Caco-2 (cell line): ENCODE data around the gene CSF3. TPM values are rescaled to one million over a fixed set of nuclear protein-coding genes. Genes with fewer than 3 reads are reported as not detected.

Experiments
- BruUV-seq: library from RNA; stranded (reverse); fragments of 400-500 nt; replicated peaks from 2 replicates; lab custom pipeline; 2021; lab: Mats Ljungman, UMichigan
- CTCF ChIA-PET: fragments of 300-600 bp; sonication (Branson Sonifier 250); formaldehyde crosslinking; loops from one replicate; lab custom pipeline; 2022; ENCODE audit warnings: antibody characterized with exemption; lab: Charles Lee
- POLR2A ChIA-PET: fragments of 300-600 bp; sonication (Branson Sonifier 250); formaldehyde crosslinking; loops from one replicate; lab custom pipeline; 2022; ENCODE audit warnings: antibody characterized with exemption; lab: Charles Lee
- DNase-seq, 2 experiments: peaks; one replicate each; pipeline versions ENCODE4 v3.0.0 to v3.0.0-alpha.2; 2020 to 2022
- H3K27me3 ChIP-seq: replicated peaks from 2 replicates; pipeline ENCODE4 v1.6.0; 2011; ENCODE audit warnings: low read length; ENCODE audit not compliant: control insufficient read depth, insufficient read depth
- H3K36me3 ChIP-seq: 2 replicates; pipeline ENCODE4 v1.5.1; 2011; ENCODE audit warnings: low read length; ENCODE audit not compliant: control insufficient read depth, insufficient read depth
- H3K4me1 ChIP-seq: fragments of 250-450 bp; sonication (Bioruptor Pico); 2 replicates; pipeline ENCODE4 v1.5.1; 2020; ENCODE audit warnings: mild to moderate bottlenecking
- H3K4me3 ChIP-seq: 2 replicates; pipeline ENCODE4 v1.5.1; 2011; ENCODE audit warnings: low read depth, mild to moderate bottlenecking, control low read depth, low read length
- H3K9me3 ChIP-seq: fragments of 250-450 bp; sonication (Bioruptor Pico); 2 replicates; pipeline ENCODE4 v1.5.1; 2020; ENCODE audit warnings: mild to moderate bottlenecking, moderate library complexity
- H3K27ac Mint-ChIP-seq: one replicate; pipeline ENCODE4 v1.8.0; 2022; ENCODE audit warnings: mixed read lengths; ENCODE audit not compliant: unreplicated experiment
- H3K27me3 Mint-ChIP-seq: one replicate; pipeline ENCODE4 v1.8.0; 2022; ENCODE audit warnings: mixed read lengths; ENCODE audit not compliant: insufficient read depth, unreplicated experiment
- H3K36me3 Mint-ChIP-seq: one replicate; pipeline ENCODE4 v1.8.0; 2022; ENCODE audit warnings: mild to moderate bottlenecking, mixed read lengths; ENCODE audit not compliant: insufficient read depth, unreplicated experiment
- H3K4me1 Mint-ChIP-seq: one replicate; pipeline ENCODE4 v1.8.0; 2022; ENCODE audit warnings: low read depth, mixed read lengths; ENCODE audit not compliant: unreplicated experiment
- H3K4me3 Mint-ChIP-seq: one replicate; pipeline ENCODE4 v1.8.0; 2022; ENCODE audit warnings: mild to moderate bottlenecking, moderate library complexity, mixed read lengths; ENCODE audit not compliant: unreplicated experiment
- H3K9me3 Mint-ChIP-seq: one replicate; pipeline ENCODE4 v1.8.0; 2022; ENCODE audit warnings: mixed read lengths; ENCODE audit not compliant: unreplicated experiment
- intact Hi-C: fragments of 100-400 bp; cut with micrococcal nuclease; formaldehyde crosslinking; loops from one replicate; pipeline ENCODE4 v1.10.0; 2022; ENCODE audit not compliant: unreplicated experiment
- total RNA-seq: library from RNA; stranded (reverse); gene quantifications from 2 replicates; pipeline ENCODE4 v1.2.3, GENCODE V29; 2022
- TF ChIP-seq, protein P1 (sequence below), 2 experiments: fragments of 200-600 bp in 1 of 2; IDR thresholded peaks; 1 replicate in 1 of 2; 2 replicates in 1 of 2; pipeline versions ENCODE4 v1.5.1 to v1.8.0; 2011 to 2022; ENCODE audit warnings: antibody characterized with exemption in 1 of 2, control low read depth in 1 of 2, inconsistent platforms in 1 of 2, low read depth in 1 of 2, low read length in 1 of 2, mild to moderate bottlenecking in 1 of 2, moderate library complexity in 1 of 2; ENCODE audit not compliant: insufficient read depth in 1 of 2, severe bottlenecking in 1 of 2, unreplicated experiment in 1 of 2

The CSF3 gene
- total RNA-seq, 1 experiment from 2014 or later = not detected

- CTCF ChIA-PET = interaction anchor here (0.6 to 2.1 kb wide), 4 partner anchors 10 to 208 kb away, joined by 3 to 12 read pairs (median 4); partner anchors contain the start of gene MED24
- H3K4me3 ChIP-seq = no peak overlapping the region
- no peaks in the 10 kb centered on the region for H3K4me1 ChIP-seq
- POLR2A ChIA-PET = no interaction called here
- H3K36me3 ChIP-seq = peaks cover 6% of the 10 kb centered on the region
- intact Hi-C loops = loop anchor here (2.0 kb wide), 1 partner anchor 61 kb away; no protein-coding TSS in a partner anchor
- H3K27ac Mint-ChIP-seq = no peak overlapping the region
- H3K27me3 ChIP-seq = no peaks in the 10 kb centered on the region
- no peak overlapping the region for H3K4me3 Mint-ChIP-seq
- no peaks in the 10 kb centered on the region for H3K9me3 Mint-ChIP-seq
- BruUV-seq = no TSS peak
- DNase-seq = no peak
- TF ChIP-seq, protein P1, sequence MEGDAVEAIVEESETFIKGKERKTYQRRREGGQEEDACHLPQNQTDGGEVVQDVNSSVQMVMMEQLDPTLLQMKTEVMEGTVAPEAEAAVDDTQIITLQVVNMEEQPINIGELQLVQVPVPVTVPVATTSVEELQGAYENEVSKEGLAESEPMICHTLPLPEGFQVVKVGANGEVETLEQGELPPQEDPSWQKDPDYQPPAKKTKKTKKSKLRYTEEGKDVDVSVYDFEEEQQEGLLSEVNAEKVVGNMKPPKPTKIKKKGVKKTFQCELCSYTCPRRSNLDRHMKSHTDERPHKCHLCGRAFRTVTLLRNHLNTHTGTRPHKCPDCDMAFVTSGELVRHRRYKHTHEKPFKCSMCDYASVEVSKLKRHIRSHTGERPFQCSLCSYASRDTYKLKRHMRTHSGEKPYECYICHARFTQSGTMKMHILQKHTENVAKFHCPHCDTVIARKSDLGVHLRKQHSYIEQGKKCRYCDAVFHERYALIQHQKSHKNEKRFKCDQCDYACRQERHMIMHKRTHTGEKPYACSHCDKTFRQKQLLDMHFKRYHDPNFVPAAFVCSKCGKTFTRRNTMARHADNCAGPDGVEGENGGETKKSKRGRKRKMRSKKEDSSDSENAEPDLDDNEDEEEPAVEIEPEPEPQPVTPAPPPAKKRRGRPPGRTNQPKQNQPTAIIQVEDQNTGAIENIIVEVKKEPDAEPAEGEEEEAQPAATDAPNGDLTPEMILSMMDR (IDR thresholded peaks at IDR 0.05; ENCODE audit: insufficient read depth in 1 of 2, low read depth in 1 of 2, low read length in 1 of 2, severe bottlenecking in 1 of 2, unreplicated experiment in 1 of 2) = no peak
- H3K9me3 ChIP-seq = no peaks in the 10 kb centered on the region
- peaks cover 65% of the 10 kb centered on the region for H3K36me3 Mint-ChIP-seq
- peaks cover 6% of the 10 kb centered on the region for H3K4me1 Mint-ChIP-seq
- H3K27me3 Mint-ChIP-seq = no peaks in the 10 kb centered on the region
These were observed 11.0 kb downstream of the CSF3 start for GRCh38 chr17:40025991-40026815.

DNA sequence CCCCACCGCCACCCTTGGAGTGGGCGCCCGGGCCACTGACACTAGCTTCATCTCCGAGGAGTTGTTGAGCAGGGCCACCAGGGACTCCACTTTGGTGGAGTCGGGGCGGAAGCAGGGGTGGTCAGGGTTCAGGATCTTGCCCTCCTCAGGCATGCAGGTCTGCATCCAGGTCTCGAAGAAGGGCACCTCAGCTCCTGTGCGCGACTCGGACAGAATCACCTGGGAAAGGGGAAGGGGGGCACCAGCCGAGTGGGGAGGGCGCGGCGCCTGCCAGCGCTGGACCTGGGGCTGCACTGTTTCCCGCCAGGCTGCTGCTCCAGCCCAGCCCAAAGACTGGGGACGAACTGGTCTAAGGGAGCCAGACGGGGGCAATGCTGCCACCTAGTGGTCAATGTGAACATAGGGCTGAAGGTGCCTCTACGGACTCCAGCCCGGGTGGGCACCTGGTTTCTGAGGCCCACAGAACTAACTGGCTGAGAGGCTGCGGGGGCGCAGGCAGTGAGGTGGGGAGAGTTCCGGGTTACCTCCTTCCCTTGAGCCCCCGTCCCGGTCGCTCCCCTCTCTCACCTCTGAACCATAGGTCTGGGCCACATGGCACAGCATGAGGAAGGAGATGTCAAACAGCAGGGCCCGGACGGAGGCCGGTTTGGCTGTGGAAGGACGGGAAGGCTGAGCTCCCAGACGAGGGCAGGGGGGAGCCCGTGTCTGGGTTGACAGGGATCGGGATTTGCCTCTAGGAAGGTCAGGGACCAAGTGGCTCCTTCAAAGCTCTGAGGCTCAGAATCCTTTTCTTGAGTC lies 11.8 kb downstream of the CSF3 start:
- Mint-ChIP-seq H3K4me3 (no peak overlapping the region), H3K27ac (no peak overlapping the region), H3K4me1 (peaks cover 6% of the 10 kb centered on the region), H3K9me3 (no peaks in the 10 kb centered on the region), H3K36me3 (peaks cover 58% of the 10 kb centered on the region), H3K27me3 (no peaks in the 10 kb centered on the region)
- Histone ChIP-seq H3K4me3 (no peak overlapping the region), H3K36me3 (peaks cover 6% of the 10 kb centered on the region), H3K4me1 (no peaks in the 10 kb centered on the region), H3K27me3 (no peaks in the 10 kb centered on the region), H3K9me3 (no peaks in the 10 kb centered on the region)
- TF ChIP-seq, protein P1 (IDR thresholded peaks at IDR 0.05; ENCODE audit: insufficient read depth in 1 of 2, low read depth in 1 of 2, low read length in 1 of 2, severe bottlenecking in 1 of 2, unreplicated experiment in 1 of 2) = peak; percentile 94 to 95
- intact Hi-C loops = loop anchor here (1.0 to 2.0 kb wide), 2 partner anchors 14 to 60 kb away; no protein-coding TSS in a partner anchor
- POLR2A ChIA-PET = no interaction called here
- CTCF ChIA-PET = interaction anchor here (0.6 to 2.1 kb wide), 11 partner anchors 9 to 207 kb away, joined by 3 to 12 read pairs (median 4); partner anchors contain the start of genes MED24 and PSMD3
- DNase-seq = peak; percentile 77 to 82
- BruUV-seq = no TSS peak

GRCh38 chr17:40027614-40028012 lies 12.4 kb downstream of the CSF3 start:
- no TSS peak for BruUV-seq
- CTCF ChIA-PET = interaction anchor here (0.6 to 2.1 kb wide), 12 partner anchors 10 to 158 kb away, joined by 3 to 12 read pairs (median 4); partner anchors contain the start of genes CSF3, MED24 and PSMD3
- Histone ChIP-seq H3K4me3 (no peak overlapping the region), H3K27me3 (no peaks in the 10 kb centered on the region), H3K4me1 (no peaks in the 10 kb centered on the region), H3K9me3 (no peaks in the 10 kb centered on the region), H3K36me3 (peaks cover 6% of the 10 kb centered on the region)
- H3K36me3 Mint-ChIP-seq = peaks cover 58% of the 10 kb centered on the region
- peaks cover 6% of the 10 kb centered on the region for H3K4me1 Mint-ChIP-seq
- H3K9me3 Mint-ChIP-seq = no peaks in the 10 kb centered on the region
- TF ChIP-seq, protein P1 (IDR thresholded peaks at IDR 0.05; ENCODE audit: insufficient read depth in 1 of 2, low read depth in 1 of 2, low read length in 1 of 2, severe bottlenecking in 1 of 2, unreplicated experiment in 1 of 2) = no peak
- no peak overlapping the region for H3K4me3 Mint-ChIP-seq
- H3K27ac Mint-ChIP-seq = no peak overlapping the region
- POLR2A ChIA-PET = no interaction called here
- intact Hi-C loops = loop anchor here (1.0 to 2.0 kb wide), 2 partner anchors 14 to 59 kb away; no protein-coding TSS in a partner anchor
- DNase-seq = no peak
- H3K27me3 Mint-ChIP-seq = no peaks in the 10 kb centered on the region
